HL-60/S4 treated with phorbol 12-myristate 13-acetate at 8.2 ng/mL for 4 days and 3 days (cell line): ENCODE data around the gene C2CD2.

ENCODE experiments used
- in situ Hi-C: fragments of 300-500 bp; cut with MboI; formaldehyde crosslinking; loops from 2 replicates; pipeline ENCODE4 v1.15.0; 2022; ENCODE audit warnings: low sequenced_read_pairs

C2CD2 gene

GRCh38 chr21:41850085-41850484, 103.7 kb downstream of the C2CD2 start:
- in situ Hi-C loops, result no loop called here

- in situ Hi-C loops, result no loop called here
Observed at GRCh38 chr21:41848958-41849580, 104.7 kb downstream of the C2CD2 start.

- in situ Hi-C loops, result no loop called here
Observed at GRCh38 chr21:41848533-41848932, 105.3 kb downstream of the C2CD2 start.

- in situ Hi-C loops, result no loop called here
Observed at GRCh38 chr21:41847066-41847804, 106.6 kb downstream of the C2CD2 start.

GRCh38 chr21:41846536-41846935, 107.3 kb downstream of the C2CD2 start:
- in situ Hi-C loops, result no loop called here

- in situ Hi-C loops, result no loop called here
Observed at GRCh38 chr21:41846033-41846317, 107.8 kb downstream of the C2CD2 start.

GRCh38 chr21:41845310-41846032, 108.3 kb downstream of the C2CD2 start:
- in situ Hi-C loops, result no loop called here

GRCh38 chr21:41843584-41843983, 110.2 kb downstream of the C2CD2 start:
- in situ Hi-C loops, result no loop called here

- in situ Hi-C loops, result no loop called here
Observed at GRCh38 chr21:41840880-41841279, 112.9 kb downstream of the C2CD2 start.

GRCh38 chr21:41839387-41840000, 114.3 kb downstream of the C2CD2 start:
- in situ Hi-C loops, result no loop called here

- in situ Hi-C loops, result no loop called here
Observed at GRCh38 chr21:41837756-41838297, 116.0 kb downstream of the C2CD2 start.

- in situ Hi-C loops, result no loop called here
Observed at GRCh38 chr21:41836166-41837015, 117.4 kb downstream of the C2CD2 start.

- in situ Hi-C loops, result no loop called here
Observed at GRCh38 chr21:41835711-41836154, 118.1 kb downstream of the C2CD2 start.
